IMR-90 (cell line): ENCODE data around the gene RAB39A. TPM values are rescaled to one million over a fixed set of nuclear protein-coding genes. Genes with fewer than 3 reads are reported as not detected.

Experiments
- ATAC-seq: fragments of 200-7000 bp; cut with Tn5 transposase; 2 replicates; pipeline ENCODE4 v1.9.1; 2020; ENCODE audit warnings: low read depth, mild to moderate bottlenecking, moderate library complexity
- BruUV-seq: library from RNA; stranded (reverse); fragments of 400-500 nt; replicated peaks from 2 replicates; lab custom pipeline; 2021; lab: Mats Ljungman, UMichigan
- CTCF ChIA-PET: fragments of 300-600 bp; formaldehyde crosslinking; extraction: SDS; loops from one replicate; lab custom pipeline; 2021; ENCODE audit warnings: antibody characterized with exemption; lab: Yijun Ruan, JAX
- POLR2A ChIA-PET: fragments of 300-600 bp; sonication (Branson Sonifier 250); formaldehyde crosslinking; loops from one replicate; lab custom pipeline; 2022; ENCODE audit warnings: antibody characterized with exemption; ENCODE audit not compliant: unreplicated experiment; lab: Charles Lee
- DNase-seq: peaks from one replicate; pipeline ENCODE4 v3.0.0; 2013
- H2AFZ ChIP-seq: replicated peaks from 2 replicates; pipeline ENCODE3; 2013; ENCODE audit warnings: low read length, mild to moderate bottlenecking; ENCODE audit not compliant: poor library complexity
- H2AK5ac ChIP-seq: 2 replicates; pipeline ENCODE4 v1.6.1; 2013; ENCODE audit warnings: low read depth, low read length, inconsistent platforms
- H2AK9ac ChIP-seq: replicated peaks from 2 replicates; pipeline ENCODE3; 2013; ENCODE audit warnings: mild to moderate bottlenecking, low read depth, low read length, moderate library complexity; ENCODE audit not compliant: poor library complexity
- H2BK120ac ChIP-seq: 2 replicates; pipeline ENCODE4 v1.6.1; 2013; ENCODE audit warnings: low read depth, low read length, inconsistent platforms
- H2BK15ac ChIP-seq: 3 replicates; pipeline ENCODE4 v1.6.1; 2013; ENCODE audit warnings: low read depth, low read length, inconsistent platforms
- H2BK20ac ChIP-seq: 2 replicates; pipeline ENCODE4 v1.6.1; 2013; ENCODE audit warnings: low read depth, mild to moderate bottlenecking, inconsistent platforms, low read length, moderate library complexity
- H2BK5ac ChIP-seq: 2 replicates; pipeline ENCODE4 v1.6.1; 2013; ENCODE audit warnings: mild to moderate bottlenecking, low read depth, low read length, inconsistent platforms; ENCODE audit not compliant: poor library complexity, severe bottlenecking
- H3K14ac ChIP-seq: replicated peaks from 2 replicates; pipeline ENCODE4 v1.6.1; 2013; ENCODE audit warnings: low read depth, low read length, inconsistent platforms
- H3K18ac ChIP-seq: 2 replicates; pipeline ENCODE4 v1.6.1; 2013; ENCODE audit warnings: low read depth, low read length, control low read depth
- H3K23ac ChIP-seq: 2 replicates; pipeline ENCODE4 v1.6.1; 2013; ENCODE audit warnings: low read depth, low read length, inconsistent platforms
- H3K27ac ChIP-seq: 2 replicates; pipeline ENCODE4 v1.5.1; 2013; ENCODE audit warnings: mild to moderate bottlenecking, control low read depth, low read length; ENCODE audit not compliant: insufficient read depth
- H3K27me3 ChIP-seq: 2 replicates; pipeline ENCODE4 v1.6.1; 2013; ENCODE audit warnings: low read length; ENCODE audit not compliant: control insufficient read depth, insufficient read depth
- H3K36me3 ChIP-seq: 2 replicates; pipeline ENCODE4 v1.6.1; 2013; ENCODE audit warnings: low read length, mixed read lengths; ENCODE audit not compliant: control insufficient read depth, insufficient read depth
- H3K4ac ChIP-seq: 2 replicates; pipeline ENCODE4 v1.6.1; 2013; ENCODE audit warnings: low read depth, low read length, inconsistent platforms
- H3K4me1 ChIP-seq: 2 replicates; pipeline ENCODE4 v1.6.1; 2013; ENCODE audit warnings: low read length, mixed read lengths; ENCODE audit not compliant: control insufficient read depth, insufficient read depth
- H3K4me2 ChIP-seq: 2 replicates; pipeline ENCODE4 v1.6.1; 2013; ENCODE audit warnings: low read depth, mild to moderate bottlenecking, control low read depth, low read length, moderate library complexity
- H3K4me3 ChIP-seq: 2 replicates; pipeline ENCODE4 v1.5.1; 2013; ENCODE audit warnings: low read depth, mild to moderate bottlenecking, control low read depth, low read length, moderate library complexity; ENCODE audit not compliant: insufficient read depth
- H3K56ac ChIP-seq: 2 replicates; pipeline ENCODE4 v1.6.1; 2013; ENCODE audit warnings: low read length, inconsistent platforms; ENCODE audit not compliant: insufficient read depth; ENCODE audit errors: extremely low read depth
- H3K79me1 ChIP-seq, 2 experiments: 2 replicates each; pipeline ENCODE4 v1.6.1; 2013; ENCODE audit warnings: low read length in 2 of 2, inconsistent platforms in 1 of 2, low read depth in 1 of 2
- H3K9ac ChIP-seq: 2 replicates; pipeline ENCODE4 v1.6.1; 2013; ENCODE audit warnings: low read depth, low read length, control low read depth
- H3K9me1 ChIP-seq: 2 replicates; pipeline ENCODE4 v1.6.1; 2013; ENCODE audit warnings: low read length, inconsistent platforms; ENCODE audit not compliant: insufficient read depth
- H3K9me3 ChIP-seq: 2 replicates; pipeline ENCODE4 v1.6.1; 2013; ENCODE audit warnings: low read length; ENCODE audit not compliant: control insufficient read depth, insufficient read depth
- H4K20me1 ChIP-seq: 2 replicates; pipeline ENCODE4 v1.6.1; 2013; ENCODE audit warnings: low read length, inconsistent platforms; ENCODE audit not compliant: insufficient read depth
- H4K5ac ChIP-seq: 2 replicates; pipeline ENCODE4 v1.6.1; 2013; ENCODE audit warnings: mild to moderate bottlenecking, low read depth, low read length, control low read depth
- H4K8ac ChIP-seq, 2 experiments: 2 replicates each; pipeline ENCODE4 v1.6.1; 2013; ENCODE audit warnings: low read depth in 2 of 2, low read length in 2 of 2, control low read depth in 1 of 2, inconsistent platforms in 1 of 2
- H4K91ac ChIP-seq: 2 replicates; pipeline ENCODE4 v1.6.1; 2013; ENCODE audit warnings: low read depth, low read length, inconsistent platforms; ENCODE audit not compliant: insufficient read depth
- BHLHE40 ChIP-seq: fragments of 150-350 bp; IDR thresholded peaks from 2 replicates; pipeline ENCODE4 v1.6.1; 2016; ENCODE audit warnings: mild to moderate bottlenecking, low read depth, low read length
- CEBPB ChIP-seq: IDR thresholded peaks from 2 replicates; pipeline ENCODE4 v1.6.1; 2012; ENCODE audit warnings: low read depth, low read length, improper control_type of control experiment
- FOS ChIP-seq: fragments of 150-350 bp; IDR thresholded peaks from 2 replicates; pipeline ENCODE4 v1.6.1; 2016; ENCODE audit warnings: low read depth, low read length
- MXI1 ChIP-seq: IDR thresholded peaks from 2 replicates; pipeline ENCODE4 v1.6.1; 2012; ENCODE audit warnings: low read depth, mild to moderate bottlenecking, low read length, moderate library complexity, borderline replicate concordance
- RAD21 ChIP-seq: IDR thresholded peaks from 2 replicates; pipeline ENCODE4 v1.6.1; 2012; ENCODE audit warnings: low read length, improper control_type of control experiment
- USF2 ChIP-seq: fragments of 150-350 bp; IDR thresholded peaks from 2 replicates; pipeline ENCODE4 v1.6.1; 2017; ENCODE audit warnings: mild to moderate bottlenecking, antibody characterized with exemption, low read length, low read depth
- WGBS, 2 experiments: methylation state at CpG; one replicate each; pipeline versions ENCODE4 v1.1.5 to v1.1.7; 2013; ENCODE audit warnings: missing lambda C conversion rate in 2 of 2; ENCODE audit not compliant: insufficient read length in 1 of 2; ENCODE audit errors: extremely low coverage in 2 of 2; 5-methylcytosine and 5-hydroxymethylcytosine counted together
- dilution Hi-C: fragments of 300-500 bp; cut with HindIII; formaldehyde crosslinking; loops from one replicate; pipeline ENCODE4 v1.14.3; 2018; ENCODE audit warnings: low sequenced_read_pairs; ENCODE audit not compliant: unreplicated experiment
- in situ Hi-C: fragments of 300-500 bp; cut with MboI; formaldehyde crosslinking; loops from 3 replicates; pipeline ENCODE4 v1.14.3; 2019; ENCODE audit warnings: low sequenced_read_pairs, inconsistent platforms, mixed read lengths
- intact Hi-C: fragments of 100-400 bp; cut with micrococcal nuclease; formaldehyde crosslinking; loops from 2 replicates; pipeline ENCODE4 v1.10.0; 2022
- polyA plus RNA-seq, 3 experiments: library from polyadenylated mRNA; depleted of rRNA; stranded (reverse); fragments of >200 nt; gene quantifications; 2 replicates each; pipeline ENCODE4 v1.2.3, GENCODE V29; 2012; ENCODE audit warnings: low replicate concordance in 1 of 3
- total RNA-seq: library from RNA; depleted of rRNA; stranded (reverse); fragments of >200 nt; gene quantifications from 2 replicates; pipeline ENCODE4 v1.2.3, GENCODE V29; 2012

RAB39A gene
- total and polyA plus RNA-seq, 2 of the 4 experiments (the other 2 are of a cell fraction), result not detected

- no peaks in the 10 kb centered on the region; the same call in 1 of the 2 replicates for H3K27me3 ChIP-seq
- H3K4ac ChIP-seq, result no peak overlapping the region
- intact Hi-C loops, result no loop called here
- DNase-seq (no peak), ATAC-seq (no peak)
- no peak overlapping the region for H3K23ac ChIP-seq
- no peaks in the 10 kb centered on the region for H3K9me3 ChIP-seq
- TF ChIP-seq BHLHE40 (no peak), USF2 (no peak), CEBPB (no peak), RAD21 (no peak), FOS (no peak), MXI1 (no peak)
- no peak overlapping the region for H2AK9ac ChIP-seq
- H2BK120ac ChIP-seq, result no peak overlapping the region
- no peaks in the 10 kb centered on the region for H3K9me1 ChIP-seq
- ChIA-PET POLR2A (no interaction called here), CTCF (no interaction called here)
- H4K91ac ChIP-seq, result no peak overlapping the region
- H3K9ac ChIP-seq, result no peak overlapping the region
- no peak overlapping the region for H2BK15ac ChIP-seq
- no peak overlapping the region for H3K27ac ChIP-seq
- dilution Hi-C loops, result no loop called here
- no peaks in the 10 kb centered on the region for H3K4me1 ChIP-seq
- no peak overlapping the region for H3K4me2 ChIP-seq
- no peak overlapping the region for H2BK20ac ChIP-seq
- no peak overlapping the region for H4K8ac ChIP-seq
- H3K18ac ChIP-seq, result no peak overlapping the region
- no TSS peak for BruUV-seq
- no peak overlapping the region for H3K14ac ChIP-seq
- H2AFZ ChIP-seq, result no peak overlapping the region
- H2BK5ac ChIP-seq, result no peak overlapping the region
- no peaks in the 10 kb centered on the region for H3K79me1 ChIP-seq
- no peaks in the 10 kb centered on the region for H4K20me1 ChIP-seq
- WGBS, 2 experiments, result no CpG with 5 or more reads among the region's 5 CpGs
- in situ Hi-C loops, result no loop called here
- H2AK5ac ChIP-seq, result no peak overlapping the region
- no peak overlapping the region for H4K5ac ChIP-seq
- H3K36me3 ChIP-seq, result no peaks in the 10 kb centered on the region
- H3K56ac ChIP-seq, result no peak overlapping the region
- H3K4me3 ChIP-seq, result no peak overlapping the region
Measured at GRCh38 chr11:107991868-107992414, 63.7 kb downstream of the RAB39A start.
